ENCODE measurements around the gene RAB4B. TPM values are rescaled to one million over a fixed set of nuclear protein-coding genes. Genes with fewer than 3 reads are reported as not detected.
A peak's percentile ranks its signal among the peaks of the same experiment; 100 is the strongest.

RAB4B gene
- total and polyA plus RNA-seq, 2 of the 13 experiments (the other 11 are each of a cell fraction or from before 2014, with no cell fraction given), result 3.3 to 5.4 TPM

- TF ChIP-seq SNAPC2 (CRISPR knock-in tag; IDR thresholded peaks at IDR 0.05) (no peak), ZNF614 (CRISPR knock-in tag; IDR thresholded peaks at IDR 0.05; ENCODE audit: borderline replicate concordance) (peak; percentile 52), MTERF4 (CRISPR knock-in tag; IDR thresholded peaks at IDR 0.05) (no peak), NBN (conservative IDR thresholded peaks at IDR 0.05) (no peak), ZSCAN31 (CRISPR knock-in tag; IDR thresholded peaks at IDR 0.05; ENCODE audit: low read depth) (0 out of 2 replicates have a peak, but pooled peaks have one; percentile 33), RAD51 (IDR thresholded peaks at IDR 0.05; ENCODE audit: borderline replicate concordance) (peak; percentile 29; the same call in 1 of the 2 replicates), IRF2 (CRISPR knock-in tag; IDR thresholded peaks at IDR 0.05) (peak; percentile 53; the same call in 1 of the 2 replicates), HMGXB4 (CRISPR knock-in tag; IDR thresholded peaks at IDR 0.05; ENCODE audit: borderline replicate concordance in 1 of 2, low read depth in 1 of 2) (0 out of 4 replicates have a peak, but pooled peaks of 1 of the 2 experiments have one; percentile 26), NFKBIZ (CRISPR knock-in tag; IDR thresholded peaks at IDR 0.05) (peak; percentile 82; the same call in 1 of the 2 replicates), ZSCAN9 (CRISPR knock-in tag; IDR thresholded peaks at IDR 0.05; ENCODE audit: borderline replicate concordance) (peak; percentile 55; the same call in 1 of the 2 replicates), PRDM15 (CRISPR knock-in tag; IDR thresholded peaks at IDR 0.05) (0 out of 2 replicates have a peak, but pooled peaks have one; percentile 29), ZNF761 (CRISPR knock-in tag; conservative IDR thresholded peaks at IDR 0.05) (0 out of 2 replicates have a peak, but pooled peaks have one; percentile 53), ZNF557 (CRISPR knock-in tag; IDR thresholded peaks at IDR 0.05) (peak; percentile 65; the same call in 1 of the 2 replicates)
- TF ChIP-seq, protein P1, sequence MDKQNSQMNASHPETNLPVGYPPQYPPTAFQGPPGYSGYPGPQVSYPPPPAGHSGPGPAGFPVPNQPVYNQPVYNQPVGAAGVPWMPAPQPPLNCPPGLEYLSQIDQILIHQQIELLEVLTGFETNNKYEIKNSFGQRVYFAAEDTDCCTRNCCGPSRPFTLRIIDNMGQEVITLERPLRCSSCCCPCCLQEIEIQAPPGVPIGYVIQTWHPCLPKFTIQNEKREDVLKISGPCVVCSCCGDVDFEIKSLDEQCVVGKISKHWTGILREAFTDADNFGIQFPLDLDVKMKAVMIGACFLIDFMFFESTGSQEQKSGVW (CRISPR knock-in tag; IDR thresholded peaks at IDR 0.05; ENCODE audit: borderline replicate concordance), result no peak
- TF ChIP-seq, protein P2, sequence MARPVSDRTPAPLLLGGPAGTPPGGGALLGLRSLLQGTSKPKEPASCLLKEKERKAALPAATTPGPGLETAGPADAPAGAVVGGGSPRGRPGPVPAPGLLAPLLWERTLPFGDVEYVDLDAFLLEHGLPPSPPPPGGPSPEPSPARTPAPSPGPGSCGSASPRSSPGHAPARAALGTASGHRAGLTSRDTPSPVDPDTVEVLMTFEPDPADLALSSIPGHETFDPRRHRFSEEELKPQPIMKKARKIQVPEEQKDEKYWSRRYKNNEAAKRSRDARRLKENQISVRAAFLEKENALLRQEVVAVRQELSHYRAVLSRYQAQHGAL (CRISPR knock-in tag; IDR thresholded peaks at IDR 0.05; ENCODE audit: not compliant biosample characterization), result peak; percentile 38
- TF ChIP-seq, protein P3, sequence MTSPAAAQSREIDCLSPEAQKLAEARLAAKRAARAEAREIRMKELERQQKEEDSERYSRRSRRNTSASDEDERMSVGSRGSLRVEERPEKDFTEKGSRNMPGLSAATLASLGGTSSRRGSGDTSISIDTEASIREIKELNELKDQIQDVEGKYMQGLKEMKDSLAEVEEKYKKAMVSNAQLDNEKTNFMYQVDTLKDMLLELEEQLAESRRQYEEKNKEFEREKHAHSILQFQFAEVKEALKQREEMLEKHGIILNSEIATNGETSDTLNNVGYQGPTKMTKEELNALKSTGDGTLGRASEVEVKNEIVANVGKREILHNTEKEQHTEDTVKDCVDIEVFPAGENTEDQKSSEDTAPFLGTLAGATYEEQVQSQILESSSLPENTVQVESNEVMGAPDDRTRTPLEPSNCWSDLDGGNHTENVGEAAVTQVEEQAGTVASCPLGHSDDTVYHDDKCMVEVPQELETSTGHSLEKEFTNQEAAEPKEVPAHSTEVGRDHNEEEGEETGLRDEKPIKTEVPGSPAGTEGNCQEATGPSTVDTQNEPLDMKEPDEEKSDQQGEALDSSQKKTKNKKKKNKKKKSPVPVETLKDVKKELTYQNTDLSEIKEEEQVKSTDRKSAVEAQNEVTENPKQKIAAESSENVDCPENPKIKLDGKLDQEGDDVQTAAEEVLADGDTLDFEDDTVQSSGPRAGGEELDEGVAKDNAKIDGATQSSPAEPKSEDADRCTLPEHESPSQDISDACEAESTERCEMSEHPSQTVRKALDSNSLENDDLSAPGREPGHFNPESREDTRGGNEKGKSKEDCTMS (CRISPR knock-in tag; conservative IDR thresholded peaks at IDR 0.05), result no peak
Measured at GRCh38 chr19:40831502-40832430, 53.7 kb downstream of the RAB4B start (continued).
